Kidney tubule cell (primary cell): Measurements from ENCODE around the gene FRMD7.
"Not testable (repeated sequence)": the region's sequence is repeated elsewhere in the genome, so short reads cannot be mapped to it uniquely, and the experiment has no call there.

ENCODE experiments used
- DNase-seq: peaks from one replicate; pipeline ENCODE4 v3.0.0-alpha.2; 2018; ENCODE audit warnings: low spot score

The FRMD7 gene

DNA sequence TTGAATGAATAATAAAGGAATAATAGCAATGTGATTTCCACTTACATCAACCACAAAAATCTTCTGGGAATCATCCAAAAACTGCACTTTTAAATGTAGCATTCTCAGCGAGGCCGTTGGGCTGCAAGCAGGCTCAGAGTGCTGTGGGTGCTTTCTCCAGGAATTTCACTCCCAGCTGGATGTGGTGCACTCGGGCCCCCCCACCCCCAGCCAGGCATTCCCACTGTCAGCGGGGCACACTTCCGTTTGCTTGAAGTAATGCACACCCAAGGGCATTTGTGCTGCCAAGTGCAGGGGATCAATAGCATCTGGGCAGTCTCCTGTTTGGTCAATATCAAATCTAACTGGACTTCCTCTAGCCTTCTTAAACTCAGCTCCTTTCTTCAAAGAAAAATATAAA lies at the start of gene FRMD7:
TSS of gene FRMD7 (minus strand) at position 278 of the 400 bp plus-strand sequence. CDS start at position 102, 176 bp downstream.
- no peak for DNase-seq

DNA sequence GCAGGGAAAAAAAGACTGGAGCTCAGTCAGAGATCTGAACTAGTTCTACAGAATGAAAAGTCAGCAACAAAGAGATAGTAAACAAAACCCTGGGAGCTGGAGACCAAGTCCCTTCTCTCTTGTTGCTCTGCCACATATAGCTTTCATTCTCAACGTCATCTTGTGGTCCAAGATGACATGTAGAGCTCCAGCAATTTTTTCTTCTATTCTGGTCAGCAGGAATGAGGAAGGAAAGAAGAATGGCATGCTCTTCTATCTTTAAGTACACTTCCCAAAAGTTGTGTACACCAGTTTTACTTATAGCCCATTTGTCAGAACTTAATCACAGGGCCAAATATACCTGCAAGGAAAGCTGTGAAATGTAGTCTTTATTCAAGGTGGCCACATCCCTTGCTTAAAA lies 45.8 kb upstream of the FRMD7 start:
- no peak for DNase-seq

- DNase-seq, result no peak
Measured at GRCh38 chrX:132171881-132172280, 44.1 kb upstream of the FRMD7 start.

DNA sequence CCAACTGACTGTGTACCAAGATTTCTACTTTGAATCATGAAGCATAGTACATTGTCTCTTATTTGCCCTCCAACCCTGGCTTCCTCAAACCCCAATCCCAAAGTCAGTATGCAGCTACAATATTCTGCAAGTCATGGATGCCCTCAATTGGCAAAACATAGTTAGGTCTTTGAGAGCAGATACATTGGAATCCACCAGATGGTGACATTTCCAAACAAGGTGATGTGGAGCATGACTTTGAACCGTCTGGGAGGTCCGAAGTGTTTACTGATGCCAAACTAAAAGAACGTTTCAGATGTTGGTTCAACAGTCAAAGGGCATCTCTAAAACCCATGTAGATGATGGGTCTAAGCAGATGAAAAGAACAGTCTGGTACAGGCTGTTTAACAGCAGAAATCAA lies 43.7 kb upstream of the FRMD7 start:
- DNase-seq, result no peak

GRCh38 chrX:132169554-132169953 lies 41.7 kb upstream of the FRMD7 start:
- DNase-seq, result no peak

- peak; percentile 28 for DNase-seq
Measured at GRCh38 chrX:132165651-132166050, 37.8 kb upstream of the FRMD7 start.

DNA sequence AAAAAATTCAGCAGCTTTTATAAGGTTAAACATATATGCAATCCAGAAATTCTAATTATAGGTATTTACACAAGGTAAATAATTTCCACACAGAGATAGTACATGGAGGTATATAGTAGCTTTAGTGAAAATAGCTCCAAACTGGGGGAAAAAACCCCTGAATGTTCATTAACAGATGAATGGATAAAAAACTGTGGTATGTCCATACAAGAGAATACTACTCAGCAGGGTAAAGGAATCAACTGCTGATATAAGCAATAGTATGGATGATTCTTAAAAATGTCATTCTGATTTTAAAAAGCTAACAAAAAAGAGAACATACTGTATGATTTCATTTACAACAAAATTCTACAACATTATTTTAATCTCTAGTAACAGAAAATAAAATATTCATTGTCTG lies 37.2 kb upstream of the FRMD7 start:
- DNase-seq, result no peak

GRCh38 chrX:132163094-132163493 lies 35.3 kb upstream of the FRMD7 start:
- not testable (repeated sequence) for DNase-seq

DNA sequence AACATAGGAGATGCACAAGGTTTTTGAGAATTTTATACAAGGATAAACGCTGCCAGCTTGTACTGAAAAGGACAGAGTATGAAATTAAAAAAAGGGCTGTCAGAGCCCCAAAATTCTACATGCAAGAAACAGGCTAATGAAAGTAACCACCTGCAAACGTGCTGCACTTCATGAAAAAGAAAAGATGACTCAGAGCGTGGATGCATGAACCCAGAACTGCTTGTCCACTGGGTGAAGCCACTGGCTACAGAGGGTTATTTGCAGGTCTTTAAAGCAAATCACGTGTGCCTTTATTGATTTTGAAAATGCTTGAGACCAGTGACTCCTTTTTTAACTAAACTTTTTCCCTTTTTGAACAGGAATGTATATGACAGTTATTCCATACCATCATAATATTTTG lies 25.3 kb upstream of the FRMD7 start:
- no peak for DNase-seq

DNA sequence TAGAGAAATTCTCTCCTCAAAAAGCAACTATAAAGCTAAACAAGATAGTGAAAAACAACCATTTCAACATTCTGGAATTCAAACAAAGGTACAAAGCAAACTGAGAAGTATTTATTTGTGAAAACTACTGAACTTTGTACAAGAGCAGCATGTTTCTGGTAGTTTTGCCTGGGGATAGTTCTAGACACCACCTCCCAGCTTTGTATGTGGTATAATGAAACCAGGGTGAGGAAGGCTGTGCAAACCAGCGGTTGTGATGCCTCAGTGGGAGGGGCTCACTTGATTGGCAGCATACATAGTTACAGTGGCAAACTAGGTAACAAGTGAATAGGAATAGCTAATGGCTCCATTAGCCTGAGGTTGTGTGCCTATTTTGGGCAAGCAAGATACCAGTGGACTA lies 18.6 kb upstream of the FRMD7 start:
- DNase-seq, result no peak

DNA sequence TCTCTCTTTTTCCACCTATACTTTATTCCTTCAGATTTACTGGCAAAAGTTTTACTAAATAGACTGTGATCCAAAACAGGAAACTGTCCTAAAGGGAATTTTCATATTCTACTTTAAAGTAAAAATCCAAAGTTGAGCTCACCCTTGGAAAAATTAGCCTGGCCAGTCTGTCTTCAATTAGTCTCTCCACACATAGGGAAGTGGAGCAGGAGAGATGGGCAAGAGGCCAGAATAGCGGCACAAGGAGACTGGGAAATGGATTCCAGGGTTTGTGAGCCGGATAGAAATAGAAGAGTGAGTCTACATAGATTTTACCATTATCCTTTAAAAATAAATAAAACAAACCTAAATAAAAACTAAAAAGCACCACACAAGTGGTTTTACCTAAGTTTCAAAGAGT lies 16.2 kb upstream of the FRMD7 start:
- DNase-seq, result no peak

- no peak for DNase-seq
Measured at GRCh38 chrX:132125906-132126305, 1.9 kb downstream of the FRMD7 start.

DNA sequence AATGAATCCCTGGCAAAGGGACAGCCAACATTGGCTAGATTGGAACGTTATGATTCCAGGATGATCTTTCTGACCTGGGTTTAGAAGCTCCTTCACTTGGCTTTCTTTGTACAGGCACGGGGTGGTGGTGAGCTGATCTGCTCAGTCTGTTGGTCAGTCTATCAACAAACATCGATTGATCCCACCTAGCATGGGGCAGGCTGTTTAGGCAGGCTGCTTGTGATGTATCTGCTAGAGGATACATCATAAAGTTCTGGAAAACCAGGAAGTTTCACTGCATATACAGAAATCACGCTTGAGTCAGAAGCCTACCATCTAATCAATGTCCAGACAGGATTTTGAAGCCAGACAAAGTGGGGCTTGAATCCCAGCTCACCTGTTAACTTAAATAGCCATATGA lies 6.9 kb downstream of the FRMD7 start:
- DNase-seq, result no peak

DNA sequence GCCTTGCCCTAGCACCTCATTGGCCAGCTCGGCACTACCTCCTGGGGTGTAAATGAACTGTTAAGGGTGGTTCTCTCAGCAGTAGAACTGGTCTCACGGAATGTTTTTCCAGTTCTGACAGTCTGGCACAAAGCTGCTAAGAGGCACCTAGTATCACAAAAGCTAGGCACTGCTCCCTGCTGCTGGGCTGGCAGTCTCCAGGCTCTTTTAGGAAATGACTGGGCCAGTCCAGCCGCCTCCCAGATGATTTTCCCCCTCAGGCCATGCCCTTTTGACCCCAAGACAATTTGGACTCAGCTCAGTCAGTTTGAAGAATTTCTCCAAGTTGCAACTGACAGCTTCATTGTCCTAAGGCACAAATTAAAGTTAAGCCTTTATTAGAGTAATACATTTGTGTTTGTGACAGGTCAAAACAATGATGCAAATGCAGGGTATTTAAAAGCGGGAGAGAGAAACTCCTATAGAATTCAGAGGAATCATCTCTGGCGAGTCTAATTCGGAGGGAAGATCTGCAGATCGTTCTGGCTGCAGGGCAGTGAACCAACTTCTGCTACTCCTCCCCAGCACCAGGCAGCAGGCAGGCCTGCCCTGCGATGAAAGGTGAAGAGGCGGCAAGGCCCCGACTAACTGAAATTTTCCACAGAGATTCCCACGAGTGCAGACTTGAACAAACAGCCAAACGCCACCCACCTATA lies 7.9 kb downstream of the FRMD7 start:
- DNase-seq, result no peak

- peak; percentile 6 for DNase-seq
Measured at GRCh38 chrX:132119283-132119682, 8.5 kb downstream of the FRMD7 start.

DNA sequence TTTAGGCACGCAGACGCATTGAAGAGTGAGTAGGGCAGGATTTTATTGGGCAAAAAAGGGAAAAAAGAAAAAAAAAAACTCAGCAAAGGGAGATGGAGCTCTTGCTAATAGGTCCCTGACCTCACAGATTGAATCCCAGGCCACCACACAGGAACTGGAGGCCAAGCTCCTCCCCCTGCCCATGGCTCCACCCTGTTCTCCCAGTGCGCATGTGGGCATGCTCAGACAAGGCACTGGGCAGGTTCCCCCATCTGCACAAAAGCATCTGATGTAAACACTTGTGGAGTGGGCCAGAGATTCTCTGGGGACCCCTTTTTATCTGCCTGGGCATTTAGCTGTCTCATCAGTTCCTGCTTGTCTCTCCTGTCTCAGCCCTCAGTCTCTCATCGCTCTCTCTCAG lies 9.5 kb downstream of the FRMD7 start:
- DNase-seq, result no peak

- no peak for DNase-seq
Measured at GRCh38 chrX:132115792-132116191, 12.0 kb downstream of the FRMD7 start.

DNA sequence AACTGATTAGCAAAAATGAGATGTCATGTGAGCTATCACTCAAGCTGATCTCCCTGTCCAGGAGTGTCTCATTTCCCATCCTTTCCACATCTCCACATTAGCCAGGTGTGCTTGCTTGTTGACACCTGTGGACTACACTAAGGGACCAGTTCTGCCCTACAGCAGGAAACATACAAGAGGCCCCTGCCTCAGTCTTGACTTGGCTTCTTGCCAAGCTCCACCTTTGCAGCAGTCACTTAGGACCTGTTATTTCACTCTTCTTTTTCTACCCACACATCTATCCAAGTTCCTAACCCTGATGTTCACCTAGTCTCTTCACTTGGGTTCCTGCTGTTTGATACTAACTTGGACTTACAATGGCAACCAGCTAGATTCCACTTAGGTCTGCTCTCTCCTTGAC lies 13.2 kb downstream of the FRMD7 start:
- DNase-seq, result no peak

- no peak for DNase-seq
Measured at GRCh38 chrX:132107291-132107690, 20.5 kb downstream of the FRMD7 start.

DNA sequence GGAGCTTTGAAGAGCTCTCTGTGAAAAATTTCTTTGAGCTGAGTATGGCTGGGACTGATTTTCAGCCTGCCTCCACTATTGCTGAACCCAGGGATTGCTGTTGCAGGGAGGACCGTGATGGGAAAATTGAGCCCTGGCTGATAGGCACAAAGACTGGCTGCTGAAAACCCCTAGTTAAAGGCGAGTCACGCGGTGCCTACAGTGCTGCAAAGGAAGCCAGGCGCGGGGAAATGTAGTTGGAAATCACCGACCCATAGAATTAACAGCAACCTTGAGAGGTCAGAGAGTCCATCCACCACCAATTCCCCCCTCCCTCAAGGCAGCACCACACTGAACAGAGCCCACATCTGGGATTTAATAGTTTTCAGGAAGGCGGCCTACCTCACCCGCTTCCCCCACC lies 26.0 kb downstream of the FRMD7 start:
- no peak for DNase-seq

GRCh38 chrX:132101206-132101605 lies 26.6 kb downstream of the FRMD7 start:
- no peak for DNase-seq

- DNase-seq, result not testable (repeated sequence)
Measured at GRCh38 chrX:132098704-132099103, 29.1 kb downstream of the FRMD7 start.

- DNase-seq, result no peak
Measured at GRCh38 chrX:132094164-132094563, 33.7 kb downstream of the FRMD7 start.

DNA sequence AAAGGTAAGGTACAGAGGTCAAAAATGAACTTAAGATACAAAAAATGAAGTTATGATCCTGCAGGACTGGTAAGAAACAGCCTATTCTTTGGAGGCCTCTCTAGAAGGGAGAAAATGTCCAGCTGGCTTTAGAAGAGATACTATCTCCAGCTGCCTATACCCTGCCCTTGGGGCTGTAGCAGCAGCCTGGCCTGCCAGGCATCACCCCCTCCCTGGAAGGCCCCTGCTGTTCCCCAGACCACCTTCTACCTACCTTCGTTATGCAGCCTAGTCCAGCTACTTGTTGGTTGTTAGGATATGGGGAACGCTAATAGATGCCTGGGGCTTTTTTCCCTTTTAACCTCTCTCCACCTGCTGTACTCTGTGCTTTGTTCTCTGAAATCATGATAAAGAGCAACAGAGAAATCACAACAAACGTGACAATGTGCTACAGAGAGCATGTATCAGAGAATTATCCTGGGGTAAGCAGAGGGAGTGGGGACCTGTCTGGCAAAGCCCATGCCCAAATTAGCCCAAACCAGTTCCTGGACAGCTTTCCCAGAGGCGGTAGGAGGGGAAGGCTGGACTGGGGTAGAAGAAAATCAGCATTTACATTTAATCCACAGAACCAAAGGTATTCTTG lies 34.5 kb downstream of the FRMD7 start:
- no peak for DNase-seq
